Lung (tissue), 12 donors: ENCODE measurements around the gene KCNMA1. TPM values are rescaled to one million over a fixed set of nuclear protein-coding genes. Genes with fewer than 3 reads are reported as not detected.

ENCODE experiments used
- ATAC-seq: fragments of 200-7000 bp; cut with Tn5 transposase; one replicate; pipeline ENCODE4 v1.9.1; 2020; ENCODE audit warnings: moderate number of reproducible peaks; ENCODE audit not compliant: insufficient read depth, low FRiP score
- DNase-seq, 3 donors: peaks; one replicate each; pipeline ENCODE4 v3.0.0-alpha.2; 2013 to 2017
- H3K27ac ChIP-seq, 2 donors: one replicate each; pipeline ENCODE4 v1.5.1; 2013; ENCODE audit warnings: mild to moderate bottlenecking in 2 of 2, moderate library complexity in 2 of 2, control low read depth in 1 of 2, inconsistent platforms in 1 of 2, low read depth in 1 of 2, low read length in 1 of 2
- H3K27me3 ChIP-seq, 3 donors: one replicate each; pipeline ENCODE4 v1.5.1; 2013; ENCODE audit warnings: low read length in 2 of 3; ENCODE audit not compliant: control insufficient read depth in 3 of 3, insufficient read depth in 3 of 3
- H3K36me3 ChIP-seq, 4 donors: one replicate each; pipeline ENCODE4 v1.5.1; 2013; ENCODE audit warnings: low read length in 4 of 4, mild to moderate bottlenecking in 1 of 4, moderate library complexity in 1 of 4; ENCODE audit not compliant: control insufficient read depth in 4 of 4, insufficient read depth in 4 of 4
- H3K4me1 ChIP-seq, 5 donors: one replicate each; pipeline ENCODE4 v1.5.1; 2013; ENCODE audit warnings: low read length in 5 of 5, mild to moderate bottlenecking in 2 of 5, moderate library complexity in 1 of 5; ENCODE audit not compliant: control insufficient read depth in 5 of 5, insufficient read depth in 5 of 5
- H3K4me3 ChIP-seq: one replicate; pipeline ENCODE4 v1.5.1; 2013; ENCODE audit warnings: mild to moderate bottlenecking, control low read depth, moderate library complexity
- H3K9ac ChIP-seq, 2 donors: one replicate each; pipeline ENCODE4 v1.5.1; 2013; ENCODE audit warnings: low read length in 2 of 2, control low read depth in 1 of 2; ENCODE audit not compliant: insufficient read depth in 1 of 2
- H3K9me3 ChIP-seq, 4 donors: one replicate each; pipeline ENCODE4 v1.5.1; 2013; ENCODE audit warnings: low read length in 3 of 4, mild to moderate bottlenecking in 1 of 4, moderate library complexity in 1 of 4; ENCODE audit not compliant: control insufficient read depth in 4 of 4, insufficient read depth in 3 of 4
- WGBS, 2 donors: extraction: QIAGEN DNeasy Blood & Tissue Kit; methylation state at CpG; one replicate each; pipeline ENCODE4 v1.1.7; 2013; 5-methylcytosine and 5-hydroxymethylcytosine counted together
- polyA plus RNA-seq, 2 donors: library from polyadenylated mRNA; stranded (reverse); fragments of 200-250 nt; gene quantifications; one replicate each; pipeline ENCODE4 v1.2.1, GENCODE V29; 2013
- total RNA-seq, 2 donors: library from RNA; depleted of rRNA in 1 of 2; stranded (reverse); fragments of >200 nt in 1 of 2; gene quantifications; one replicate each; pipeline ENCODE4 v1.2.1, GENCODE V29; 2014 to 2021
- TF ChIP-seq, protein P1 (sequence below): IDR thresholded peaks from 2 replicates; pipeline ENCODE4 v1.5.1; 2012; ENCODE audit warnings: mild to moderate bottlenecking; ENCODE audit errors: control extremely low read depth, extremely low read depth
- donor health status: control.
- donor health status: control.
- donor health status: Bipolar disorder and iron deficiency.
- donor health status: healthy.
- donor health status: DM: yes; HTN: yes; CAD: no.

KCNMA1 gene
- total and polyA plus RNA-seq, 4 donors, result 3.8 to 13.0 (median 5.5) TPM

DNA sequence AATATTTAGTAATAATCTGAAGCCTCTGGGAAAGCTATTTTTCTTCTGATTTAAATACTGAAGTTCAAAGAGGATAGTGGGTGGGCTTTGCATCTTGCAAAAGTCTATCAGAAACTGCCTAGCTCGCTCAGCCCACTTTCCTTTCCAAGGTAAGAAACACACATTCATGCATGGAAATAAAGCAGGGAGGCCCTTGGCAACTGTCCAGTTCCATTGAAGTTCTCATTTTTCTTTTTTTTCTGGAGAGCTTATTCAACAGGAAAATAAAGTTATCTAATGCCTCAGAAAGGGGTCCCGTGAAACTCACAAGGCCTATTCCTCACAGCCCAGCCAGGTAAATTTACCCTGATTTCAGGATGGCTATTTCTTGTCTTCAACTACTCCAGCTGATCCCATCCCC, 654.9 kb downstream of the KCNMA1 start:
- TF ChIP-seq, protein P1, sequence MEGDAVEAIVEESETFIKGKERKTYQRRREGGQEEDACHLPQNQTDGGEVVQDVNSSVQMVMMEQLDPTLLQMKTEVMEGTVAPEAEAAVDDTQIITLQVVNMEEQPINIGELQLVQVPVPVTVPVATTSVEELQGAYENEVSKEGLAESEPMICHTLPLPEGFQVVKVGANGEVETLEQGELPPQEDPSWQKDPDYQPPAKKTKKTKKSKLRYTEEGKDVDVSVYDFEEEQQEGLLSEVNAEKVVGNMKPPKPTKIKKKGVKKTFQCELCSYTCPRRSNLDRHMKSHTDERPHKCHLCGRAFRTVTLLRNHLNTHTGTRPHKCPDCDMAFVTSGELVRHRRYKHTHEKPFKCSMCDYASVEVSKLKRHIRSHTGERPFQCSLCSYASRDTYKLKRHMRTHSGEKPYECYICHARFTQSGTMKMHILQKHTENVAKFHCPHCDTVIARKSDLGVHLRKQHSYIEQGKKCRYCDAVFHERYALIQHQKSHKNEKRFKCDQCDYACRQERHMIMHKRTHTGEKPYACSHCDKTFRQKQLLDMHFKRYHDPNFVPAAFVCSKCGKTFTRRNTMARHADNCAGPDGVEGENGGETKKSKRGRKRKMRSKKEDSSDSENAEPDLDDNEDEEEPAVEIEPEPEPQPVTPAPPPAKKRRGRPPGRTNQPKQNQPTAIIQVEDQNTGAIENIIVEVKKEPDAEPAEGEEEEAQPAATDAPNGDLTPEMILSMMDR, result no peak
- no peak overlapping the region for H3K9ac ChIP-seq
- DNase-seq (peak in 2 of 3 donors; percentile 42 to 63), ATAC-seq (no peak)
- no peak overlapping the region for H3K4me3 ChIP-seq
- peaks cover 0 to 1% (median 0%) of the 10 kb centered on the region in 4 donors for H3K9me3 ChIP-seq
- H3K27me3 ChIP-seq, result no peaks in the 10 kb centered on the region
- no peaks in the 10 kb centered on the region for H3K36me3 ChIP-seq
- H3K4me1 ChIP-seq, result peaks cover 0 to 33% (median 0%) of the 10 kb centered on the region in 5 donors
- no peak overlapping the region for H3K27ac ChIP-seq
- 72 to 75% methylated on average over 2 of the region's 2 CpGs for WGBS, 2 donors

DNA sequence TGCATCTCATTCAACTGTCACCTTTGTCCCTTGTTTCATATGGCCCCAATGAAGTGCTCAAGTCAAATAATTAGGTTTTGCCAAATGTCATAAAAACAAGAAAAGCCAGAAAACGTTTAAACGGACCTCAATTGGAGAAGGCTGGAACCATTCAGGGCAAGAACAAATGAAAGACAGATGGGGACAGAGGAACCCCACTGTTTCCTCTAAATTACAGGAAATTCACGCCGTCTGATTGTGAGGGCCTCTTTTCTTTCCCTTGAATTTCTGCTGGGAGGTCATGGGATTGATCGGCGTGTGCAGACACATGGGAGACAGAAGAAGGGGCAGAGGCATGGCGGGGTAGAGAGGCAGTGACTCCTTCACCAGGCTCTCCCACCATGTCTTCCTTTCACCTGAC, 656.4 kb downstream of the KCNMA1 start:
- H3K9me3 ChIP-seq, result peaks cover 0 to under 1% (median 0%) of the 10 kb centered on the region in 4 donors

DNA sequence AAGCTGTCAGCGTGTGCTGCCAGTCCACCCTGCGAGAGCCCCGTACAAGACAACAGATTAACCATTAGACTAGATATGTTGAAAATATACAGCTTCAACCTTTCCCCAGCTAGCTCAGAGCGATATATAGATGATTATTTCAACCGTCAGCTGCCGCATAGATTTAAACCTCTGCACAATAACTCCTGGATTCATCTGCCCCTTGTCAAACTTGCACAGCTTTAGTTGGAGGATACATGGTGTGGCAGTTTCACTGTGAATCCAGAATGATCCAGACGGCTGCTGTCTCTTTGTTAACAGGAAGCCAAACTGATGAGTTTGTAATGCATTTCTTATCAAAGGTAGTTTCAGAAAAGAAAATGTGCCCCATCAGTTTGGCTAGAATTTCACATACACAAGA, 659.7 kb downstream of the KCNMA1 start:
- TF ChIP-seq, protein P1, result no peak
- no peak for DNase-seq

More for the DNA sequence above, 656.4 kb downstream of the KCNMA1 start:
- no peak for ATAC-seq
- H3K36me3 ChIP-seq, result no peaks in the 10 kb centered on the region
- H3K9ac ChIP-seq, result no peak overlapping the region
- H3K27me3 ChIP-seq, result no peaks in the 10 kb centered on the region
- no peak for DNase-seq
- no peak overlapping the region for H3K4me3 ChIP-seq
- peaks cover 0 to 32% (median 0%) of the 10 kb centered on the region in 5 donors for H3K4me1 ChIP-seq
- 86 to 88% methylated on average over 7 of the region's 7 CpGs for WGBS, 2 donors
- H3K27ac ChIP-seq, result no peak overlapping the region
- TF ChIP-seq, protein P1, result no peak

DNA sequence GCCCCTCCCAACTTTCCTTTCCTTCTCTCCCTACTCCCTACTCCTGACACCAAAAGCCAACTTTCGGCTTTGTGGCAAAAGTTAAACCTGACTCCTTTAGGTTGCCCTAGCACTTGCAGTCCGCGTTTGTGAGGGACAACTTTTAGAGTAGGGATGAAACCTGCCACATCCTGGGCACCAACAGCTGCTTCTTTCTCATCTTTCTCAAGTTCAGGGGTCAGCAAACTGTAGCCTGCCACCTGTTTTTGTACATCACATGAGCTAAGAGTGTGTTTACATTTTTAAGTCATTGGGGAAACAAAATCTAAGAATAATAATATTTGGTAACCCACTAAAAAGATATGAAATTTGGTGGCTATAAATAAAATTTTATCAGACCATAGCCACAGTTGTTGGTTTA, 660.6 kb downstream of the KCNMA1 start:
- Histone ChIP-seq H3K4me1 (peaks cover 0 to 24% (median 7%) of the 10 kb centered on the region in 5 donors), H3K27me3 (no peaks in the 10 kb centered on the region), H3K27ac (no peak overlapping the region), H3K9me3 (no peaks in the 10 kb centered on the region), H3K4me3 (no peak overlapping the region), H3K9ac (no peak overlapping the region), H3K36me3 (no peaks in the 10 kb centered on the region)
- WGBS, 2 donors, result 90 to 95% methylated on average over 3 of the region's 3 CpGs
- ATAC-seq (no peak), DNase-seq (no peak)
- TF ChIP-seq, protein P1, result no peak

More for the DNA sequence above, 659.7 kb downstream of the KCNMA1 start:
- 81 to 85% methylated on average over 7 of the region's 7 CpGs for WGBS, 2 donors
- ATAC-seq, result no peak
- Histone ChIP-seq H3K36me3 (no peaks in the 10 kb centered on the region), H3K4me3 (no peak overlapping the region), H3K4me1 (peaks cover 0 to 27% (median 9%) of the 10 kb centered on the region in 5 donors), H3K27me3 (no peaks in the 10 kb centered on the region), H3K9me3 (no peaks in the 10 kb centered on the region), H3K27ac (no peak overlapping the region), H3K9ac (no peak overlapping the region)
